Coronary artery (tissue), 2 donors: ENCODE measurements around the gene GLS.

ENCODE experiments used
- DNase-seq: peaks from one replicate; pipeline ENCODE4 v3.0.0-alpha.2; 2017; ENCODE audit warnings: low spot score
- H3K27ac ChIP-seq, 2 donors: fragments of 200-600 bp; sonication (generic); one replicate each; pipeline ENCODE4 v1.5.1; 2016 to 2019
- H3K4me3 ChIP-seq: fragments of 200-600 bp; sonication (generic); 2 replicates; pipeline ENCODE4 v1.5.1; 2016; ENCODE audit warnings: mild to moderate bottlenecking, moderate library complexity
- TF ChIP-seq, protein P1 (sequence below): fragments of 200-600 bp; sonication (generic); IDR thresholded peaks from one replicate; pipeline ENCODE4 v1.5.1; 2019; ENCODE audit warnings: antibody characterized with exemption

Gene GLS

DNA sequence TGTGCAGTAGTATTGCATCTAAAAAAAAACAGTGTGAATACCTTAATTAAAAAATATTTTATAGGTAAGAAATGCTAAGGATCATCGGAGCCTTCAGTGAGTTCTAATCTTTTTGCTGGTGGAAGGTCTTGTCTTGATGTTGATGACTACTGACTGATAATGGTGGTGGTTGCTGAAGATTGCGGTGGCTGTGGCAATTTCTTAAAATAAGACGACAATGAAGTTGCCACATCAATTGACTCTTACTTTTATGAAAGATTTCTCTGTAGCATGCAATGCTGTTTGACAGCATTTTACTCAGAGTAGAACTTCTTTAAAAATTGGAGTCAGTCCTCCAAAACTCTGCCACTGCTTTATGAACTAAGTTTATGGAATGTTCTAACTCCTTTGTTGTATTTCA is 36.2 kb downstream of the GLS start:
- no peak for DNase-seq
- no peak overlapping the region for H3K27ac ChIP-seq
- TF ChIP-seq, protein P1, sequence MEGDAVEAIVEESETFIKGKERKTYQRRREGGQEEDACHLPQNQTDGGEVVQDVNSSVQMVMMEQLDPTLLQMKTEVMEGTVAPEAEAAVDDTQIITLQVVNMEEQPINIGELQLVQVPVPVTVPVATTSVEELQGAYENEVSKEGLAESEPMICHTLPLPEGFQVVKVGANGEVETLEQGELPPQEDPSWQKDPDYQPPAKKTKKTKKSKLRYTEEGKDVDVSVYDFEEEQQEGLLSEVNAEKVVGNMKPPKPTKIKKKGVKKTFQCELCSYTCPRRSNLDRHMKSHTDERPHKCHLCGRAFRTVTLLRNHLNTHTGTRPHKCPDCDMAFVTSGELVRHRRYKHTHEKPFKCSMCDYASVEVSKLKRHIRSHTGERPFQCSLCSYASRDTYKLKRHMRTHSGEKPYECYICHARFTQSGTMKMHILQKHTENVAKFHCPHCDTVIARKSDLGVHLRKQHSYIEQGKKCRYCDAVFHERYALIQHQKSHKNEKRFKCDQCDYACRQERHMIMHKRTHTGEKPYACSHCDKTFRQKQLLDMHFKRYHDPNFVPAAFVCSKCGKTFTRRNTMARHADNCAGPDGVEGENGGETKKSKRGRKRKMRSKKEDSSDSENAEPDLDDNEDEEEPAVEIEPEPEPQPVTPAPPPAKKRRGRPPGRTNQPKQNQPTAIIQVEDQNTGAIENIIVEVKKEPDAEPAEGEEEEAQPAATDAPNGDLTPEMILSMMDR, result no peak
- no peak overlapping the region for H3K4me3 ChIP-seq

DNA sequence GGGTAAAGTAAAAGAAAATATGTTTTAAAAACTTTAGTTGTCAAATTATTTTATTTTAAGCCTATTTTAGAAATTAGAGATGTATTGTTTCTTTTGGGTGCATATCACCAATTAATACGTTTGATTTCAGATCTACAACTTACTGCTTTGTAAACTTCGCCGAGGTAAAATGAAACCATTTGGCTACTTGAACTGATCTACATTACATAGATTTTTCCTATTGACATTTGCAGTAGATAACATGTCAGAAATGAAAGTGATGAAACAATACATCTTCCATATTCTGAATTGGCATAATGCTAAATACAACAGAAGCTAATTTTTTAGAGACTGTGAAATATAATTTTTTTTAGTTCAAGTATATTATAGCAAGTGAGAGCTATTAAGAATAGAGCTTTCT is 39.5 kb downstream of the GLS start:
- no peak for DNase-seq
- H3K4me3 ChIP-seq, result no peak overlapping the region
- no peak overlapping the region for H3K27ac ChIP-seq
- TF ChIP-seq, protein P1, result no peak

DNA sequence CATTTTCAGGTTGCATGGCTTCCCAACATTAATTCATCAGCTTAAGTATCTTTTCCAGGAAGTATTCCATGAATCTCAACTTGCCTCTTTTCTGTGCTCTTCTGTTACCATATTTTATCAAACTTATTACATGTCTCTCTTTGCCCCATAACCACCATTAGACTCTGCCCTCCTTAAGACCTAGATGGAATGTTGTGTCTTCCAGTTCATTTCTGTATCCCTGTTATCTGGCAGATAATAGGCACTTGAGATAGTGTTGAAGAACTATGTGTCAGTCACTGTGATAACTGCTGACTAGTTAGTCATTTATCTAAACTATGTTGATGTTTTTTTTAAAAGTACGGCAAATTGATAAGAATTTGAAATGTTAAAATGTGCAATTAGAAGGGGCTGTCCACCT is 41.8 kb downstream of the GLS start:
- DNase-seq, result no peak
- Histone ChIP-seq H3K4me3 (no peak overlapping the region), H3K27ac (peak overlapping the region in 1 of 2 donors; percentile 6)
- TF ChIP-seq, protein P1, result no peak

DNA sequence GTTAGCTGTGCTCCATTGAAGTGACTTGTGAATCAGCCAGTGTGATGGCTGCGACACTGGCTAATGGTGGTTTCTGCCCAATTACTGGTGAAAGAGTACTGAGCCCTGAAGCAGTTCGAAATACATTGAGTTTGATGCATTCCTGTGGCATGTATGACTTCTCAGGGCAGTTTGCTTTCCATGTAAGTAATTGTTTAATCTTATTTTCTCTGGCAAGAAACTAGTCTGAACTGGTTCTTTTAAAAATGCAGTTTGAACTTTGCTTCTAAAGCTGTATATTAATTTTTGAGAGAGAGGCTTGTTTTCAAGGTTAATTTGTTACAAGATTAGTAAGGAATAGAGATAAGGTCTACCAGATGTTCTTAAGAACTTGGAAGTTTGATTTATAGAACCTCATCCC is 46.7 kb downstream of the GLS start:
- TF ChIP-seq, protein P1, result no peak
- no peak for DNase-seq
- Histone ChIP-seq H3K4me3 (no peak overlapping the region), H3K27ac (peak overlapping the region; percentile 28 to 47)

DNA sequence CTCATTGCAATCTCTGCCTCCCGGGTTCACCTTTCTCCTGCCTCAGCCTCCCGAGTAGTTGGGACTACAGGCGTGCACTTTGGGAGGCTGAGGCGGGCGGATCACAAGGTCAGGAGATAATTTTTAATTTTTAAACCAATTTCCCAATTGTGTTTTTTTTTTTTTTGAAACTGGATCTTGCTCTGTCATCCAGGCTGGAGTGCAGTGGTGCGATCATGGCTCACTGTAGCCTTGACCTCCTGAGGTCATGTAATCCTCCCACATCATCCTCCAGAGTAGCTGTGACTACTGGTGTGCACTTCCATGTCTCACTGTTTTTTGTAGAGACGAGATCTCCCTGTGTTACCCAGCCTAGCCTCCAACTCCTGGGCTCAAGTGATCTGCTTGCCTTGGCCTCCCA is 49.3 kb downstream of the GLS start:
- no peak for DNase-seq
- TF ChIP-seq, protein P1, result no peak
- H3K4me3 ChIP-seq, result no peak overlapping the region
- H3K27ac ChIP-seq, result no peak overlapping the region

DNA sequence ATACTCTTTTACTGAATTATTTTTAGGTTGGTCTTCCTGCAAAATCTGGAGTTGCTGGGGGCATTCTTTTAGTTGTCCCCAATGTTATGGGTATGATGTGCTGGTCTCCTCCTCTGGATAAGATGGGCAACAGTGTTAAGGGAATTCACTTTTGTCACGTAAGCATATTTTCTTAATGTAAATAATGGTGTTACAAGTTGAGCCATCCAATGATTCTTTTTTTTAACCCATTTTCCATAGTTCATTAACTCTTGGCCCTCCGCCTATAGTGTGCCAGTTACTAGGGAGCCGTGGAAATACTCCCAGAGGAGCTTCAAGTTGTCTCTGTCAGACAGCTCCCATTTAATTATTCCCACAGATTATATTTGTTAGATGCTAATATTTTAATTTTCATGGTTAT is 49.8 kb downstream of the GLS start:
- no peak overlapping the region for H3K27ac ChIP-seq
- no peak overlapping the region for H3K4me3 ChIP-seq
- no peak for DNase-seq
- TF ChIP-seq, protein P1, result no peak

DNA sequence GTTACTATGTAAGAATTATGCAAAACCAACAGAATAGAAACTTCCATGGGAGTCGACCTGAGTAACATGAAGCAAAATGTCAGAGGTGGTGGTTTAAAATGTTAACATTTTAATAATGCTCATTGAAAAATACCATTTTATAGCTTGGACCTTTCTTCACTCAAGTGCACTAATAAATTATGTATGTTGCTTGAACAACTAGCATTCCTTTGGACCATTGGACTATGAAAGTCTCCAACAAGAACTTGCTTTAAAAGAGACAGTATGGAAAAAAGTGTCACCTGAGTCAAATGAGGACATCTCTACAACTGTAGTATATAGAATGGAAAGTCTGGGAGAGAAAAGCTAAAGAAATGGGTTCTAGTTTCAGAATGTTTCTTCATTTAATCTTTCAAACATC is 51.9 kb downstream of the GLS start:
- TF ChIP-seq, protein P1, result no peak
- DNase-seq, result no peak
- Histone ChIP-seq H3K27ac (no peak overlapping the region), H3K4me3 (no peak overlapping the region)
